GM13976 (cell line): ENCODE results near the gene DPAGT1.

ENCODE experiments used
- DNase-seq: peaks from one replicate; pipeline ENCODE4 v3.0.0; 2012; ENCODE audit warnings: low spot score
- CTCF ChIP-seq: IDR thresholded peaks from 2 replicates; pipeline ENCODE4 v1.5.1; 2012; ENCODE audit warnings: borderline replicate concordance, mild to moderate bottlenecking; ENCODE audit not compliant: insufficient read depth; ENCODE audit errors: extremely low read depth, missing control alignments, control extremely low read depth
- in situ Hi-C: fragments of 300-500 bp; cut with MboI; formaldehyde crosslinking; loops from one replicate; pipeline ENCODE4 v1.12.0; 2022; ENCODE audit warnings: low sequenced_read_pairs, mixed read lengths, inconsistent platforms; ENCODE audit not compliant: unreplicated experiment

Gene DPAGT1

GRCh38 chr11:119121008-119121810 lies 19.6 kb upstream of the DPAGT1 start, which contains the start of gene HINFP:
Gene HINFP, plus strand, starts transcription at chr11:119121580. Its CDS starts 5,365 bp downstream, at chr11:119126945.
- in situ Hi-C loops = no loop called here
- peak; percentile 99 for DNase-seq
- no peak for TF ChIP-seq CTCF

- DNase-seq = no peak
- no peak for TF ChIP-seq CTCF
- in situ Hi-C loops = no loop called here
Measured at GRCh38 chr11:119120639-119121007, 19.0 kb upstream of the DPAGT1 start.

GRCh38 chr11:119118946-119119345 lies 17.3 kb upstream of the DPAGT1 start:
- in situ Hi-C loops = no loop called here
- no peak for TF ChIP-seq CTCF
- DNase-seq = no peak

GRCh38 chr11:119118227-119118626 lies 16.6 kb upstream of the DPAGT1 start:
- in situ Hi-C loops = no loop called here
- no peak for DNase-seq
- TF ChIP-seq CTCF = no peak

- in situ Hi-C loops = no loop called here
- no peak for TF ChIP-seq CTCF
- no peak for DNase-seq
Measured at GRCh38 chr11:119117004-119117706, 15.5 kb upstream of the DPAGT1 start.

GRCh38 chr11:119116601-119117000 lies 14.9 kb upstream of the DPAGT1 start:
- TF ChIP-seq CTCF = no peak
- no peak for DNase-seq
- in situ Hi-C loops = no loop called here

- no peak for DNase-seq
- in situ Hi-C loops = no loop called here
- no peak for TF ChIP-seq CTCF
Measured at GRCh38 chr11:119116235-119116594, 14.6 kb upstream of the DPAGT1 start.
